DMS153 treated with DMSO at 0.1 percent for 48 hours (cell line): Measurements from ENCODE around the gene OVCA2.

Experiments used
- DNase-seq: peaks from one replicate; lab custom pipeline; 2025; ENCODE audit not compliant: unreplicated experiment; lab: John Stamatoyannopoulos, UW

OVCA2 gene

DNA sequence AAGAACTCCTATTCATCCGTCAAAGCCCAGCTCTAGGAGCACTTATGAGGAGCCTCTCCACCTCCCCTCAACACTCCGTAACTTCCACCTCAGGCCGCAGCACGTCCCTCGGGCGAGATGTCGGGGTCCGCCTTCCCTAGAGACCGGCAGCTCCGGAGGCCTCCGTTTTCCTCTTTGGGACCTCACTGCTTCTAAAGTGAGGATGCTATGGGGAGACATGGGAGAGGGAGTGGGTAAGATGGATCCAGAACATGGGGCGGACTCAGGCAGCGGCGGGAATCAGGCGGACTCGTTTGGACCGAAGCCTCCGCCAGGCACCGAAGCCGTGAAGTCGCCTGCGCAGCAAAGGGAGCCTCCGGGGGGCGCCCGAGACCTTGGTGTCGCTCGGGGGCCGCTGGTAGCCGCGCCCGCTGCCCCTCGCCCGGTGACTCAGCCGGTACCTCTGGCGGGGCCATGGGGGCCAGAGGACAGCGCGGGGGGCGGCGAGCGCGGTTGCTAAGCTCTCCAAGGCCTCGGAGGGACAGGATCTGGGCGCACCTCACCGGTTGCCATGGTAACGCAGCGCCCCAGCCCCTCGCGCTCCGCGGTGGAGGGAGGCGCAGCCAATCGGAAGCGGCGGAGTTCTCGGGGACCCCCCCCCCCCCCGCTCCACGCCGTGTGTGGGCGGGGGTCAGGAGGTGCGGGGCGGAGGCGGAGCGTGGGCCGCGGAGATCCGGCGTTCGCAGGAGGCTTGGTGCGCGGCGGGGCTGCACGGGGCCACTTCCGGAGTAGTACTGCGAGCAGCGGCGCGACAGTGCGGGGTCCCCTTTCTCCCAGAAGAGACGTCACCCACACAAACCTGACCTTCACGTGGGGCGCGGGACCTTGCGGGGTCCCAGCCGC lies 11.8 kb downstream of the OVCA2 start:
- DNase-seq: peak; percentile 6

DNA sequence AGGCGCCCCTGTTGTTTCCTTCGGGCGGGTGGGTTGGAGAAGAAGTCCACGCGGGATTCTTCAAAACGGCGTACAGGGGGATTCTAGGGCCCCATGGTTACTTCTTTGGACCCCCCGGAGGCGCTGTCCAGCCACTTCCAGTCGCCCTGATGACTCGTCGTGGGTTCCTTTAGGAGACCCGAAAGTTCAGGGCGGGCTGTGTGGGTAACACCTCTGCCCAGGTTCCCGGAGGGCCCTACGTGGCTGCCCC lies 12.4 kb downstream of the OVCA2 start:
- no peak for DNase-seq

DNA sequence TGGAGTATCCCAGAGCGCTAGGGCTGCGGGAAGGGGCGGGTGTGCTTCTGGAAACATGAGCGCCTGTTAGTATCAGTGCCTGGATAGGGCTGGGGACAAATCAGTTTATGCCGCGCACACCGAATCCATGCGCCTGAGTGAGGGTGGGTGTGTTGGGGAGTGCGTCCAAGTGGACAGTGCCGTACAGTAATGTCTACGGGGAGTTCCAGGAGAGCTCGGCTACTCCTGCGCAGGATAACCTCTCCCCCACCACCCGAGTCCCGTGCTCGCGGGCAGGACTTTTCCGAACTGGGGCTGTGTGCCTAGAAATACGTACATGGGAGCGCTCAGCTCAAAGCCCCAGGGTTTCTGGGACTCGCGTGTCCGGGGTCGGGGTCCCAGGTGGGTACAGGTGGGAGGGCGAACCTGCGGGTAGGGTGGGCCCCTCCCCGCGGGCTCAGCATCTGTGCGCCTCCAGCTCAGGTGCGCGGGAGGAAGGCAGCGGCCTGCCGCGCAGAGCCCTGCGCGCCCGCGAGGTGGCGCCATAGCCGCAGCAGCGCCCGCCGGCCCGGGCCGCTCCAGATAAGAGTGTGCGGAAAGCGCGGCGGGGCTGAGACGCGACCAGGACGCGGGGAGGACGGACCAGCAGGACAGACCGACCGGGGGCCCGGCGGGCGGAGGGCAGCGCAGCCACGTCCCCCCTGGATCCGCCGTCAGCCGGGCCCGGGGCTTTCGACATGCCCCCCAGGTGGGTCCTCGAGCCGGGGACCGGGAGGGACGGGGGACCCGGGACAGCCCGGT lies 12.9 kb downstream of the OVCA2 start, which contains the start of gene HIC1:
Gene HIC1, plus strand, starts transcription at position 592 of the 780 bp plus-strand sequence. CDS start 1,588 bp downstream, outside the sequence.
- peak; percentile 13 for DNase-seq

DNA sequence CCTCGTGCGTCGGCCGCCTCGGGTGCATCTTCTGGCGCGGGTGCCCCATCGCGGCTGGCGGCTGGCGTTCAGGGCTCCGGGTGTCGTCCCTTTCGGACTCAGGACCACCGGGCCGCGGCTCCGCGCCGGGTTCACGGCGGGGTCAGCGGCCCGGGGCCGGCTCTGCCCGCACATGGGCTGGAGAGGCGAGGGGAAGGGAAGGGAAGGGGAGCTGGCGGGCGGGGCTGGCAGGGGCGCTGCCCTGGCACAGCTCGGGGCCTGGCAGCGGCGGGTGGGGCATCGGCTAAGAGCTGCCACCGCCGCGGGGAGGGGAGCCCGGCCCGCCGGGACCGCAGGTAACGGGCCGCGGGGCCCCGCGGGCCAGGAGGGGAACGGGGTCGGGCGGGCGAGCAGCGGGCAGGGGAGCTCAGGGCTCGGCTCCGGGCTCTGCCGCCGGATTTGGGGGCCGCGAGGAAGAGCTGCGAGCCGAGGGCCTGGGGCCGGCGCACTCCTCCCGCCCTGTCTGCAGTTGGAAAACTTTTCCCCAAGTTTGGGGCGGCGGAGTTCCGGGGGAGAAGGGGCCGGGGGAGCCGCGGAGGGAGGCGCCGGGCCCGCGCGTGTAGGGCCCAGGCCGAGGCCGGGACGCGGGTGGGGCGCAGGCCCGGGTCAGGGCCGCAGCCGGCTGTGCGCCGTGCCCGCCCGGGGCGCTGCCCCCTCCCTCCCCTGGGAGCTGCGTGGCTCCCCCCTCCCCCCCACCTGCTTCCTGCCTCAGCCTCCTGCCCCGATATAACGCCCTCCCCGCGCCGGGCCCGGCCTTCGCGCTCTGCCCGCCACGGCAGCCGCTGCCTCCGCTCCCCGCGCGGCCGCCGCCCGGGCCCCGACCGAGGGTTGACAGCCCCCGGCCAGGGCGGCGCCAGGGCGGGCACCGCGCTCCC lies 13.7 kb downstream of the OVCA2 start:
- no peak for DNase-seq

DNA sequence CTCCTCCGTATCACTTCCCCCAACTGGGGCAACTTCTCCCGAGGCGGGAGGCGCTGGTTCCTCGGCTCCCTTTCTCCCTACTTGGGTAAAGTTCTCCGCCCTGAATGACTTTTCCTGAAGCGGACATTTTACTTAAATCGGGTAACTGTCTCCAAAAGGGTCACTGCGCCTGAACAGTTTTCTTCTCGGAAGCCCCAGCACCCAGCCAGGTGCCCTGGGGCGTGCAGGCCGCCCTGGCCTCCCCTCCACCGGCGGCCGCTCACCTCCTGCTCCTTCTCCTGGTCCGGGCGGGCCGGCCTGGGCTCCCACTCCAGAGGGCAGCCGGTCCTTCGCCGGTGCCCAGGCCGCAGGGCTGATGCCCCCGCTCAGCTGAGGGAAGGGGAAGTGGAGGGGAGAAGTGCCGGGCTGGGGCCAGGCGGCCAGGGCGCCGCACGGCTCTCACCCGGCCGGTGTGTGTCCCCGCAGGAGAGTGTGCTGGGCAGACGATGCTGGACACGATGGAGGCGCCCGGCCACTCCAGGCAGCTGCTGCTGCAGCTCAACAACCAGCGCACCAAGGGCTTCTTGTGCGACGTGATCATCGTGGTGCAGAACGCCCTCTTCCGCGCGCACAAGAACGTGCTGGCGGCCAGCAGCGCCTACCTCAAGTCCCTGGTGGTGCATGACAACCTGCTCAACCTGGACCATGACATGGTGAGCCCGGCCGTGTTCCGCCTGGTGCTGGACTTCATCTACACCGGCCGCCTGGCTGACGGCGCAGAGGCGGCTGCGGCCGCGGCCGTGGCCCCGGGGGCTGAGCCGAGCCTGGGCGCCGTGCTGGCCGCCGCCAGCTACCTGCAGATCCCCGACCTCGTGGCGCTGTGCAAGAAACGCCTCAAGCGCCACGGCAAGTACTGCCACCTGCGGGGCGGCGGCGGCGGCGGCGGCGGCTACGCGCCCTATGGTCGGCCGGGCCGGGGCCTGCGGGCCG lies 14.7 kb downstream of the OVCA2 start:
- no peak for DNase-seq

DNA sequence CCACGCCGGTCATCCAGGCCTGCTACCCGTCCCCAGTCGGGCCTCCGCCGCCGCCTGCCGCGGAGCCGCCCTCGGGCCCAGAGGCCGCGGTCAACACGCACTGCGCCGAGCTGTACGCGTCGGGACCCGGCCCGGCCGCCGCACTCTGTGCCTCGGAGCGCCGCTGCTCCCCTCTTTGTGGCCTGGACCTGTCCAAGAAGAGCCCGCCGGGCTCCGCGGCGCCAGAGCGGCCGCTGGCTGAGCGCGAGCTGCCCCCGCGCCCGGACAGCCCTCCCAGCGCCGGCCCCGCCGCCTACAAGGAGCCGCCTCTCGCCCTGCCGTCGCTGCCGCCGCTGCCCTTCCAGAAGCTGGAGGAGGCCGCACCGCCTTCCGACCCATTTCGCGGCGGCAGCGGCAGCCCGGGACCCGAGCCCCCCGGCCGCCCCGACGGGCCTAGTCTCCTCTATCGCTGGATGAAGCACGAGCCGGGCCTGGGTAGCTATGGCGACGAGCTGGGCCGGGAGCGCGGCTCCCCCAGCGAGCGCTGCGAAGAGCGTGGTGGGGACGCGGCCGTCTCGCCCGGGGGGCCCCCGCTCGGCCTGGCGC lies 15.4 kb downstream of the OVCA2 start:
- DNase-seq: no peak

DNA sequence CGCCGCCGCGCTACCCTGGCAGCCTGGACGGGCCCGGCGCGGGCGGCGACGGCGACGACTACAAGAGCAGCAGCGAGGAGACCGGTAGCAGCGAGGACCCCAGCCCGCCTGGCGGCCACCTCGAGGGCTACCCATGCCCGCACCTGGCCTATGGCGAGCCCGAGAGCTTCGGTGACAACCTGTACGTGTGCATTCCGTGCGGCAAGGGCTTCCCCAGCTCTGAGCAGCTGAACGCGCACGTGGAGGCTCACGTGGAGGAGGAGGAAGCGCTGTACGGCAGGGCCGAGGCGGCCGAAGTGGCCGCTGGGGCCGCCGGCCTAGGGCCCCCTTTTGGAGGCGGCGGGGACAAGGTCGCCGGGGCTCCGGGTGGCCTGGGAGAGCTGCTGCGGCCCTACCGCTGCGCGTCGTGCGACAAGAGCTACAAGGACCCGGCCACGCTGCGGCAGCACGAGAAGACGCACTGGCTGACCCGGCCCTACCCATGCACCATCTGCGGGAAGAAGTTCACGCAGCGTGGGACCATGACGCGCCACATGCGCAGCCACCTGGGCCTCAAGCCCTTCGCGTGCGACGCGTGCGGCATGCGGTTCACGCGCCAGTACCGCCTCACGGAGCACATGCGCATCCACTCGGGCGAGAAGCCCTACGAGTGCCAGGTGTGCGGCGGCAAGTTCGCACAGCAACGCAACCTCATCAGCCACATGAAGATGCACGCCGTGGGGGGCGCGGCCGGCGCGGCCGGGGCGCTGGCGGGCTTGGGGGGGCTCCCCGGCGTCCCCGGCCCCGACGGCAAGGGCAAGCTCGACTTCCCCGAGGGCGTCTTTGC lies 16.2 kb downstream of the OVCA2 start:
- no peak for DNase-seq

DNA sequence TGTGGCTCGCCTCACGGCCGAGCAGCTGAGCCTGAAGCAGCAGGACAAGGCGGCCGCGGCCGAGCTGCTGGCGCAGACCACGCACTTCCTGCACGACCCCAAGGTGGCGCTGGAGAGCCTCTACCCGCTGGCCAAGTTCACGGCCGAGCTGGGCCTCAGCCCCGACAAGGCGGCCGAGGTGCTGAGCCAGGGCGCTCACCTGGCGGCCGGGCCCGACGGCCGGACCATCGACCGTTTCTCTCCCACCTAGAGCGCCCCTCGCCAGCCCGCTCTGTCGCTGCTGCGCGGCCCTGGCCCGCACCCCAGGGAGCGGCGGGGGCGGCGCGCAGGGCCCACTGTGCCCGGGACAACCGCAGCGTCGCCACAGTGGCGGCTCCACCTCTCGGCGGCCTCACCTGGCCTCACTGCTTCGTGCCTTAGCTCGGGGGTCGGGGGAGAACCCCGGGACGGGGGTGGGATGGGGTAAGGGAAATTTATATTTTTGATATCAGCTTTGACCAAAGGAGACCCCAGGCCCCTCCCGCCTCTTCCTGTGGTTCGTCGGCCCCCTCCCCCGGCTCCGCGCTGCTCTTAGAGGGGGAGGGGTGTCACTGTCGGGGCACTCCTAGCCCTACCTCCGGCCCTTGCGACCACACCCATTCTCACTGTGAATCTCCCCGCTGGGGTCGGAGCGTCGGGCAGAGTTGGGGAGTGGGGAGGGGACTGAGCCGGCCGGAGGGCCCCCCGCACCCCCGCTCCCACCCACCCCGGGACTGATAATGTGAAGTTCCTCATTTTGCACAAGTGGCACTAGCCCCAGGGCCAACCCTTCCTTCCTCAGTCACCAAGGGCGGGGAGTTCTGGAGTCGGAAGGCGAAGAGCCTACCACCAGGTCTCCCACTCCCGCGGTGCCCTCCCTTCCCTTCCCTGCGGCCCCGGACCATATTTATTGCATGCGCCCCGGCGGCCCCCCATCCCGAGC lies 17.0 kb downstream of the OVCA2 start:
- no peak for DNase-seq

DNA sequence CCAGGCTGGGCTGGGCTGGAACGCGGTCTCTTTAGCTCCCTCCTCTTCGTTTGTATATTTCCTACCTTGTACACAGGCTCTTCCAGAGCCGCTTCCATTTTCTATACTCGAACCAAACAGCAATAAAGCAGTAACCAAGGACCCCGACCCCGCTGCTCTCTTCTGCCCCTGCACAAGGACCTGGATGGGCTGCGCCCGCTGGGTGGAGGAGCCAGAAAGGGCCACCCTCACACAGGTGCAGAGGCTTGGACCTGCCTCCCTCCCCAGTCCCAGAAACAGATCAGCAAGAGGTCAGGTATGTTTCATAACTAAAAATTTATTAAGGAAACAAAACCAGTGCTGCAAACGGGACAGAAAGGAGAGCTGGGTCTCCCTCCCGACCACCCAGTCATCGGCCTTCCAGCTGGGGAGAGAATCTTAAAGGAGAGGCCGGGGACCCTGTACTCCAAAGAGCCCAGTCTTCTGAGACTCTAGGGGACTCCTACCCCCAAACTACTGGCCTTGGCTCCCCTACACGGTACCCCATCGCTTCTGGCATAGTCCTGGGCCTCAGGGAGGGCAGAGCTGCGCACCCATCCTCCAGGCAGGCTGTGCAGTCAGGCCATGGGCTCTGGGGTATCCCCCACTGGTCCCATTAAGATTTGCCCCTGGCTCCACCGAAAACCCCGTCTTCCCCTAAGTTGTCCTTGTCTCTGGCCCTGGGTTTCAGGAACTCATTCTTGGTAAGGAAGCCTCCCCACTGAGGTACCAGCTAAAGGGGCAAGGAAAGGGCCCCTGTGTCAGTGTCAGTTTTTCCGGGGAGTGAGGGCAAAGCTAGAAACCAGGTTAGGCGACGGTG lies 17.9 kb downstream of the OVCA2 start:
- no peak for DNase-seq

DNA sequence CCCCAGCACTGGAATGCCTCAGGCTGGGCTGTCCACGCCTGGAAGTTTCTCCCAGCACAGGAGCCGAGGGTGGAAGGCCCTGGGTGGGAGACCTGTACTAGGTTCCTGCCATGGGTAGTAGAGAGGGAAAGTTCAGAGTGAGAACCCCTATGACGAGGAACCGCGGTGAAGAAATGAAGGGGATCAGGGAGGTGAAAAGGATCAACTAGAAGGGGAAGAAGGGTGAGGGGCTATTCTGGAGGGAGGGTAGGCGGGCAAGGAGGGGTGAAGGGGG lies 18.5 kb downstream of the OVCA2 start:
- no peak for DNase-seq

DNA sequence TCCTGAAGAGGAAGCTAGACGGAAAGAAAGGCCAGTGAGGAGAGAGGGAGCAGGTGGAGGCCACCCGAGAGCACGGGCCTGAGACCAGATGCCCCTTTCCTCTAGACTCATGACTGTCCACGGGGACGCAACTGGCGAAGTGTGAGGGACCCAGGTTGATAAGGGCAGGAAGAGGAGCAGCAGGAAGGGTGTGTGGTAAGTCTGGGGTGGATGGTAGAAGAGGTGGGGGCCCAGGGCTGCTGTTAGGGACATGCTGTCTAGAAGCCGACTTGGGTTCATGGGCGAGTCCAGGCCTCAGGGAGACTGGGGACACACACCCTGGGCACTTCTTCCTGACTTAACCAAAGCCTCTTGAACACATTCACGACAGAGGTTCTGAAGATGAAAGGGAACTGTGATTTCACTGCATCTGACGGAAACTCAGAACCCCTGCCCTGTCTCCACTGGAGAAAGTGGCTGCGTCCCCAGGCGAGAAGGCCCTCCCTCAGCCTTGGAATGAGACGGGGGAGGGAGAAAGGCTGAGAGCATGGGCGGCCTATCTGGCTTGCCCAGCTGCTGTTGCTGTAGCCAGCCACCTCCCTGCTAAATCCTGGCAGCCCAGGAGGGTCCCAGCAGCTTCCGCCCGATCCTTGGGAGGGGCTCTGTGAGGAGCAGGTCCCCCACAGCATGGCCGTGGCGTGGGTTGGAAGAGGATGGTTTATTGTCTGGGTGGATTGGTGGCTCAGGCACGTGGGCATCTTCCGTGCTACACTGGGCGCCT lies 19.0 kb downstream of the OVCA2 start:
- DNase-seq: no peak

DNA sequence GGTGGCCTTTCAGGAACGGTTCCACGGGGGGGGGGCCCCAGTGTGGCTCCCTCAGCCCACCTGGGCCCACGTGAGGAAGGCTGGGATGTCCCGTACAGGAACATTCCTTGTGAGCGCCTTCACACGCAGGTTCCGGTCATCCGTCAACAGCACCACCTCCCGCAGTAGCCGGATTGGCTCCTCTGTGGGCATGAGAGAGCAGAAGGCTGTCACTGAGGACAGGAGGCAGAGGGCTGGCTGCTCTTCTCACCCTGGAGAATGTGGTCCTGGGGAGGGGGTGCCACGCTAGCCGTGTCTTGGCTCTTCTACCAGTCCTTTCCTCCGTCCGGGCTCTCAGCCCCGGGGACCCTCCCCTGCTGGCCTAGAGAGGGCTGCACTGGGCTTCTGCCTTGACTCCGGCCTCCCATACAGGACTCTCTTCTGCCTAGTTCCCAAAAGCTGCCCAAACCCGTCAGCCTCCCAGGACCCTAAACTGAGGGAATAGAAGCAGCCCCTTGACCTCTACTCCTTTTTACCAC lies 19.7 kb downstream of the OVCA2 start:
- no peak for DNase-seq

DNA sequence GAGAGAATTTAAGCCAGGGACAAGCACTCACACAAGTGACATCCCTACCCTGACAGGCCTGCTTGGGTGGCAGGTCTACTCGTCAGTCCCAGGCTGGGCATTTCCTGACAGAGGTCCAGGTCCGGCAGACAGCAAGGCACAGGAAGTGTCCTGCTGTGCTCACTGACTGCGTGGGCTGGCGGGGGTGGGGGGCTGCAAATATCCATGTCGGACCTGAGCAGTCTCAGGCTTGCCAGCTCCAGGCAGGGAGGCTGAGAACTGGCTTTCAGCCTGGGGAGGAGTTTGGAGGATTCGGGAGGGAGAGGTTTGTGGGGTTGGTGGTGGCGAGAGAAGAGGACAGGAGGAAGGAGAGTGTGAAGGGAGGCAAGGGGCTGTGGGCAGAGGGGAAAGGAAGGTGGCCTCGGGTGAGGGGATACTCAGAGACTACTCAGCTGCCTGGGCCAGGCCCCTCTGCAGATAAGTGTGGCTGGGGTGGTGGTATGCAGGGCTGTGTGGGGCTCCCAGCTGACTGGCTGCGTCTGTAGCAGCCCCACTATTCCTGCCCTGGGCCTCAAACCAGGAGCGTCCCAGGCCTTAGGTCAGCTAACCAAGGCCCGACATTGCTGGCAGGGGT lies 20.9 kb downstream of the OVCA2 start:
- DNase-seq: no peak

DNA sequence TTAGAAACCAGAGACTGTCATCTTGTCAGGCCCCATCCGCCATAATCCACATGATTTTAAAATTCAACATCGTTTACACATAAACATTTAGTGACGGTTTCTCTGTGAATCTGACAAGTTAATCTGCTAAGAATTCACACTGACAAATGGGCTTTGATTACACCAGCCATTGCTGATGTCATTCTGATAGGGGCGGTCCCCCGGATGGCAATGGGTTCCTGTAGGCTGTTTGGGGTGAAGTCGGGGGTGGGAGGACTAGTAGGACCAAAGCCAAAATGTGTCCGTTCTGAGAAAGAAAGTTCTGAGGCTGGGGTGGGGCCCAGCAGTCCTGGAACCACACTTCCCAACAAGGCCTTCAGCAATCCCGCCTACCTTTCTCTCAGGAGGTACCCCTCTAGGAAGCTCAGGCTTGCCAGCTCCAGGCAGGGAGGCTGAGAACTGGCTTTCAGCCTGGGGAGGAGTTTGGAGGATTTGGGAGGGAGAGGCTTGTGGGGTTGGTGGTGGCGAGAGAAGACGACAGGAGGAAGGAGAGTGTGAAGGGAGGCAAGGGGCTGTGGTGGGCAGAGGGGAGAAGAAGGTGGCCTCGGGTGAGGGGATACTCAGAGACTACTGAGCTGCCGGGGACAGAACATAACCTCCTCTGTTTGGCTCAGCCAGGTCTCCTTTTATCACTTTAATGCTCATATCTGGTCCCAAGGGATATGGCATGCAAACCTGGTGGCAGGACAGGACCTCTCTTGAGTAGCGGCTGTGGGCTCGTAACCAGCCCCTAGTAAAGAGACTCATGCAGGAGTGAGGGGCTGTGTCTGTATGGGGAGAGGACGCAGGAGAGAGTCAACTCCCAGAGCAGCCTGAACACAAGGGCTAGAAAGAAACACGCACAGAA lies 21.7 kb downstream of the OVCA2 start:
- DNase-seq: no peak

DNA sequence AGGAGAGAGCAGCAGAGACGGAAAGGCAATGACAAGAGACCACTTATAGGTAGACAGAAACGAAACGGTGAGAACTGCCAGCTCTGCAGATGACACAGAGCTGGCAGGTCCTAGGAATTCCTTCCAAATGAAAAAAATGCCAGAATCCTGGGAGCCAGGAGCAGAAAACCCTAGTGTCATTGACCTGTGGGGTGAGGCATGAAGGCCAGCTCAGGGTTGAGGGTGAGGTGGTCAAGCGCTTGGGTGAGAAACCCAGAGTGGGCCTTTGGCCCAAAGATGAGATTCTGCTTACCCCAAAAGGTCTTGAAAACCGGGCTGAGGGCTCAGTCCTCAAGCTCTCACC lies 22.3 kb downstream of the OVCA2 start:
- DNase-seq: no peak
